AG04449 (cell line): ENCODE results near the gene HOXB2.

Source experiments
- CTCF ChIA-PET: fragments of 350-600 bp; formaldehyde crosslinking; extraction: SDS; loops from one replicate; lab custom pipeline; 2021; ENCODE audit warnings: antibody characterized with exemption; lab: Yijun Ruan, JAX
- POLR2A ChIA-PET: fragments of 400-600, 350-600 bp; formaldehyde crosslinking; extraction: SDS; loops from one replicate; lab custom pipeline; 2020; ENCODE audit warnings: antibody characterized with exemption, inconsistent platforms; lab: Yijun Ruan, JAX
- DNase-seq: peaks from one replicate; pipeline ENCODE4 v3.0.0-alpha.2; 2010; ENCODE audit warnings: low read depth, low spot score
- H3K4me3 ChIP-seq: 2 replicates; pipeline ENCODE4 v1.5.1; 2011; ENCODE audit warnings: low read depth, mild to moderate bottlenecking, control low read depth, low read length
- CTCF ChIP-seq: IDR thresholded peaks from one replicate; pipeline ENCODE4 v1.5.1; 2011; ENCODE audit warnings: mild to moderate bottlenecking, moderate library complexity, low read length, control low read depth, inconsistent platforms; ENCODE audit not compliant: insufficient read depth; ENCODE audit errors: missing control alignments

The HOXB2 gene

GRCh38 chr17:48571826-48572417 is 27.0 kb upstream of the HOXB2 start:
- POLR2A ChIA-PET: no interaction called here
- TF ChIP-seq CTCF: no peak
- H3K4me3 ChIP-seq: peak overlapping the region; percentile 54
- DNase-seq: no peak
- CTCF ChIA-PET: interaction anchor here (1.1 kb wide), 1 partner anchor 12 kb away, joined by 3 read pairs; no protein-coding TSS in a partner anchor

- POLR2A ChIA-PET: interaction anchor here (2.3 kb wide), 1 partner anchor 15 kb away, joined by 17 read pairs; no protein-coding TSS in a partner anchor
- no peak for DNase-seq
- CTCF ChIA-PET: interaction anchor here (1.1 to 1.6 kb wide), 3 partner anchors 11 to 235 kb away, joined by 3 to 10 read pairs (median 6); no protein-coding TSS in a partner anchor
- TF ChIP-seq CTCF: no peak
- peak overlapping the region; percentile 54 for H3K4me3 ChIP-seq
Measured at GRCh38 chr17:48571024-48571818, 26.3 kb upstream of the HOXB2 start.

GRCh38 chr17:48570325-48571023 is 25.6 kb upstream of the HOXB2 start:
- DNase-seq: no peak
- ChIA-PET POLR2A (interaction anchor here (0.7 to 2.3 kb wide), 5 partner anchors 11 to 24 kb away, joined by 3 to 17 read pairs (median 4); no protein-coding TSS in a partner anchor), CTCF (interaction anchor here (0.7 to 3.5 kb wide), 6 partner anchors 10 to 234 kb away, joined by 3 to 22 read pairs (median 6); no protein-coding TSS in a partner anchor)

GRCh38 chr17:48569674-48570324 is 24.9 kb upstream of the HOXB2 start:
- H3K4me3 ChIP-seq: peak overlapping the region; percentile 54
- ChIA-PET POLR2A (interaction anchor here (0.7 to 2.3 kb wide), 5 partner anchors 10 to 23 kb away, joined by 3 to 17 read pairs (median 4); no protein-coding TSS in a partner anchor), CTCF (interaction anchor here (0.7 to 3.5 kb wide), 7 partner anchors 10 to 234 kb away, joined by 3 to 22 read pairs (median 6); no protein-coding TSS in a partner anchor)
- DNase-seq: no peak
- TF ChIP-seq CTCF: no peak

More at GRCh38 chr17:48570325-48571023, 25.6 kb upstream of the HOXB2 start:
- peak overlapping the region; percentile 54 for H3K4me3 ChIP-seq
- TF ChIP-seq CTCF: no peak

GRCh38 chr17:48569240-48569582 is 24.3 kb upstream of the HOXB2 start:
- CTCF ChIA-PET: interaction anchor here (1.2 to 3.5 kb wide), 4 partner anchors 13 to 233 kb away, joined by 3 to 22 read pairs (median 8); no protein-coding TSS in a partner anchor

More at GRCh38 chr17:48569240-48569582, 24.3 kb upstream of the HOXB2 start:
- TF ChIP-seq CTCF: no peak
- DNase-seq: no peak
- POLR2A ChIA-PET: interaction anchor here (1.8 to 2.3 kb wide), 2 partner anchors 9 to 13 kb away, joined by 7 to 17 read pairs; no protein-coding TSS in a partner anchor
- peak overlapping the region; percentile 29 for H3K4me3 ChIP-seq
